ENCODE data around the gene SUPV3L1. TPM values are rescaled to one million over a fixed set of nuclear protein-coding genes. Genes with fewer than 3 reads are reported as not detected.
"Not testable (repeated sequence)": the region's sequence is repeated elsewhere in the genome, so short reads cannot be mapped to it uniquely, and the experiment has no call there.

SUPV3L1 gene
- polyA plus RNA-seq, 1 donor = 29.4 TPM

DNA sequence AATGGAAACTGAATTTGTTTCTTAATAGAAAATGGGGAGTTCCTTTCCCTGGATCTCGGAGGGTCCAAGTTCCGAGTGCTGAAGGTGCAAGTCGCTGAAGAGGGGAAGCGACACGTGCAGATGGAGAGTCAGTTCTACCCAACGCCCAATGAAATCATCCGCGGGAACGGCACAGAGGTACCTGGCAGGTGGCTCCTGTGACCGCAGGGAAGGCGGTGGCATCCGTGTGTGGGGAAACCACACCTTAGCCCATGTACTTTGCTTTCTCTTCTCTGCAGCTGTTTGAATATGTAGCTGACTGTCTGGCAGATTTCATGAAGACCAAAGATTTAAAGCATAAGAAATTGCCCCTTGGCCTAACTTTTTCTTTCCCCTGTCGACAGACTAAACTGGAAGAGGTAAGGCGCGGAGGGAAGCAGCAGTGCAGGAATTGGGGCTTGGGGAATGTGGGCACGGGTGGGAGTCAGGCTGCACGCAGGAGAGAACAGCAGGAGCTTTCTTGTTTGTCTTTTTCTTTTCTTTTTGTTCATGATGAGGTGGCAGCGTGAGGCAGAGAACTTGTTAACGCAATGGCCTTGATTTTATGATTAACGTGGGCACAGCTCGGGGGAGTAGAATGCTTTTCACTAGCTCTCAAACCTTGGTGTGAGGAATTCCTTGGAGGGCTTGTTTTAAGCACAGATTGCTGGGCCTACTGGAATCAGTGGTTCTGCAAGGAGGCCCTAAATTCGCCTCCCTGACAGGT lies 52.9 kb downstream of the SUPV3L1 start:
- no peak for DNase-seq

DNA sequence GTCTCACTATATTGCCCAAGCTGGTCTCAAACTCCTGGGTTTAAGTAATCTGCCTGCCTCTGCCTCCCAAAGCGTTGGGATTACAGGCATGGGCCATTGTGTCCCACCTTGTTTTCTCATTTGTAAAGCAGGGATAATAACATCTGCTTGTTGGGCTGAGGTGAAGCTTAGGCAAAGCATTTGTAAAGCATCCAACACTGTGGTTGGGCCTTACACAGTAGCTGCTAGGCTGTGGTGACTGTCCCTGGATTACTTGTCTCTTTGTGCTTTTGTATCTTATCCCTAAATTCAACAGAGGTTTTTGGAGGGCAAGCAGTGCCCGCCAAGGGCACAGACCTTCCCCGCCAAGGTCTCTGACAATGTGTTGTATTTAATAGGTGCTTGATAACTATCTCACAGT lies 54.4 kb downstream of the SUPV3L1 start:
- no peak for DNase-seq

GRCh38 chr10:69237528-69238159 lies 57.6 kb downstream of the SUPV3L1 start:
- DNase-seq = peak; percentile 89

GRCh38 chr10:69239136-69239535 lies 59.1 kb downstream of the SUPV3L1 start:
- no peak for DNase-seq

DNA sequence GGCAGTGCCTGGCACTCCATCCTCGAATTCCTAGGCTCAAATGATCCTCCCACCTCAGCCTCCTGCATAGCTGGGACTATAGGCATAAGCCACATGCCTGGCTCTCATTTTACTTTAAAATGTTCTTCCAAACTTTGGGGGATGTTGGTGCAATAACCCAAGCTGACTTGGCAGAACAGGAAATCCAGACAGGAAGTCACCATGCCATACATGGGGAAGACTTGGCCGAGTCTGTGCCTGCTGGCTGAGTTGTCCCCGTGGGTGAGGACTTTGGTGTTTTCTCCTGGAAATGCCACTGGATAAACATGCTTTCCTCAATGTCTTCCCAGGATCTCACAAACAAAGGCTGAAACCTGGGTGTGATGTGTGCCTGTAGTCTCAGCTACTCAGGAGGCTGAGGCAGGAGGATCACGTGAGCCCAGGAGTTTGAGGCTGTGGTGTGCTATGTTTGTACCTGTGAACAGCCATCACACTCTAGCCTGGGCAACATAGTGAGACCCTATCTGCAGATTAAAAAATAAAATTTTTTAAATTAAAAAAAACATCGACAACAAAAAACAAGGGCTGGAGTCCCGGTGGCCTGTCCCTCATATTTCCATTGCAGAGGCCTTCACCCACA lies 59.9 kb downstream of the SUPV3L1 start:
- DNase-seq = no peak

- DNase-seq = no peak
These were observed 60.4 kb downstream of the SUPV3L1 start for GRCh38 chr10:69240455-69240854.

- DNase-seq = no peak
These were observed 61.5 kb downstream of the SUPV3L1 start for GRCh38 chr10:69241575-69241974.

- DNase-seq = no peak
These were observed 62.2 kb downstream of the SUPV3L1 start for GRCh38 chr10:69242040-69242851.

DNA sequence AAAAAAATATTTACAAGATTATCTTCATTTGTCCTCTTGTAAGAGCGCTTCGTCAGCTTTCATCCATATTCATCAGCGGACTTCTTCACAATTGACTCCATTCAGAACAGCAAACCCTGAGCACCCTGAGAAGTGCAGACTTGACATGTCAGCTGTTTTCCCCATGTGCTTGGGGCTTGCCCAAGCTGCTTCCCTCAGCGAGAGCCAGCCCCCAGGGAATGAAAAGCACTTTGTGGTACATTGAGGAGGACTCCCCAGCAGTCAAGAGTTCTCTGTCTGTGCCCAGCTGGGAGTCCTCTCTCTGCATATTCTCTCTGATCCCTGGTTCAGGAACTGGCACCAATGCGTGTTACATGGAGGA lies 62.8 kb downstream of the SUPV3L1 start:
- no peak for DNase-seq

- no peak for DNase-seq
These were observed 63.8 kb downstream of the SUPV3L1 start for GRCh38 chr10:69243817-69244216.

DNA sequence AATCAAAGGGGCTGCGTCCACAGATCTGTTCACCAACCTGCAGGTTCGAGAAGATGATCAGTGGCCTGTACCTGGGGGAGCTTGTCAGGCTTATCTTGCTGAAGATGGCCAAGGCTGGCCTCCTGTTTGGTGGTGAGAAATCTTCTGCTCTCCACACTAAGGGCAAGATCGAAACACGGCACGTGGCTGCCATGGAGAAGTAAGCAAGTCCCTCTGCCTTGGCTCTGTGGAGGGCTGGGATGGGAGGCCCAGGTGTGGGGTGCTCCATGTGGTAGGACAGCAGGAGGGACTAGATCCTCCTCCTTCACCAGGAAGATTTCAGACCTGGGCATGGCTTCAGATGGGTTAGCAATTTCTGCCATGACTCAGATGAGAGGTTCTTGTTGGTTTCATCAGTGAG lies 66.0 kb downstream of the SUPV3L1 start:
- no peak for DNase-seq

DNA sequence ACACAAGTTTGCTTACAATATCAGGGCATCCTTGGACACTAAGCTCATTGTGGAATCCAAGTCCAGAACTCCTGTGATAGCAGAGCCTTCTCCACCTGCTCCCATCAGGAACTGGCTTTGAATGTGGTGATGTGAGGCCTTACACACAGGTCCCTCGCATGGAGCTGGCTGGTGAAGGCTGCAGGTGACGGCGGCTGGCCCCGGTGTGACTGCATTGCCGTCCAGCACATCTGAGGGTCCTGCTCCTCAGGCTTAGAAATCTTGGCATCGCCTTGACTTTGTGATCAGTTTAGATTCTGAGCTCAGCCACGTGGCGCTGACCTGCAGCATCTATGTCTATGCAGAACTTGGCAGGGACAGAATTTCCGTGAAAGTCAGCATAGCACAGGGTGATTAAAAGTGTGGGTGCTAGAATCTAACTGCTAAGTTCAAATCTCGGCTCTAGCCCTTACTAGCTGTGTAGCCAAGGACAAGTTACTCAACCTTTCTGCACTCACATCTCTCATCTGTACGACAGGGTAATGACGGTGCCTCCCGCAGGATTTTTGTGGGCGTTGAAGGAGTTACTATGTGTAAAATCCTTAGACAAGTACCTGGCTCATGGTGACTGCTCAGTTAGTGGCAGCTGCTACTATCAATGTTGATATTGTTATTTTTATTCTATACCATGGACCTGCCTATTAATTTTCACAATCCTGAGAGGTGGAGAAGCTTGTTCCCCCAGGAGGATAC lies 66.7 kb downstream of the SUPV3L1 start:
- no peak for DNase-seq

DNA sequence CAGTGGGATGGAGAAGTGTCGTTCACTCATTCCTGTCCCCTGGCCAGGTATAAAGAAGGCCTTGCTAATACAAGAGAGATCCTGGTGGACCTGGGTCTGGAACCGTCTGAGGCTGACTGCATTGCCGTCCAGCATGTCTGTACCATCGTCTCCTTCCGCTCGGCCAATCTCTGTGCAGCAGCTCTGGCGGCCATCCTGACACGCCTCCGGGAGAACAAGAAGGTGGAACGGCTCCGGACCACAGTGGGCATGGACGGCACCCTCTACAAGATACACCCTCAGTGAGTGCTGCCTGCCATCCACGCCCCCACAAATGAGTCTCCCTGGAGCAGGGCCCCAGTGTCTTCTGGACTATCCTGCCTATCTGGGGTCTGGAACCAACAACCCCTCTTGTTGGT lies 67.3 kb downstream of the SUPV3L1 start:
- DNase-seq = no peak

- DNase-seq = no peak
These were observed 68.2 kb downstream of the SUPV3L1 start for GRCh38 chr10:69248117-69248730.

DNA sequence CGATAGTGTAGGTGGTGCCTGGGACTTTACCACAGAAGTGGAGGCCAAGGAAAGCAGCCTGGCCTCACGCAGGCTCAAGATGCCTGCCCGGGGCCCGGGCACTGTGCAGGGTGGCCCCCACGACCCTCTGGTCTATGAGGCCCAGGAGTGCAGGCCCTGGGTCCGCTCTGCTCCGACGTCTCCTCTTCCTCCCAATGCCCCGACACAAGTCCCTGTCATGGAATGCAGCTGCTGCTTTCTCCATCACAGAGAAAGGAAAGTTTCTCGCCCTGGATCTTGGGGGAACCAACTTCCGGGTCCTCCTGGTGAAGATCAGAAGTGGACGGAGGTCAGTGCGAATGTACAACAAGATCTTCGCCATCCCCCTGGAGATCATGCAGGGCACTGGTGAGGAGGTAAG lies 70.0 kb downstream of the SUPV3L1 start:
- DNase-seq = no peak

DNA sequence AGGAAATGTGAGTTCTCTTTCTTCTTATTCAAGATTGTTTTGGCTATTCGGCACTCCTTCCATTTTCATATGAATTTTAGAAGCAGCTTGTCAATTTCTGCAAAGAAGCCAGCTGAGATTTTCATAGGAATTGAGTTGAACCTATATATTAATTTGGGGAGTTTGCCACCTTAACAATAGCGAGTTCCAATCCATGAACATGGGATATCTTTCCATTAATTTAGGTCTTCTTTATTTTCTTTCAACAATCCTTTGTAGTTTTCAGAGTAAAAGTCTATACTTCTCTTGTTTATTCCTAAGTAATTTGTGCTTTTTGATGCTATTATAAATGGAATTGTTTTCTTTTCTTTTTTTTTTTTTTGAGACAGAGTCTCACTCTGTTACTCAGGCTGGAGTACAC lies 71.4 kb downstream of the SUPV3L1 start:
- not testable (repeated sequence) for DNase-seq

- DNase-seq = no peak
These were observed 73.1 kb downstream of the SUPV3L1 start for GRCh38 chr10:69253171-69253570.

DNA sequence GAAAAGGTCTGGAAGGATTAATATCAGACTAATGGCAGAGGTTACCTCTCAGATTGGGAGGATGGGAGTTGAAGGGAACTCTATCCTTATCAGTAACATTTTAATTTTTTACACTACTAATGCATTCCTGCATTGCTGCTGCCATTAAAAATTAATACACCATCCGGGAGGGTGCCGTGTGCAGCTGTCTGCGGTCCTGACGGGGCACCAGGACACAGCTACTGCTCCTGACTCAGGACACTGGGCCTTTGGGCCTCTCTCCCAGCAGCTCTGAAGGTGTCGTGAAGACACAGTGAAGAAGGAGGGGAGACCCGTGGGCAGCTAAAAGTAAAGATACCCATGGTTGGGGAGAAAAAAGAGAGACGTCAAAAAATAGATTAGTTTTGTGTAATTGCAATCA lies 74.8 kb downstream of the SUPV3L1 start:
- no peak for DNase-seq
